IMR-90 (cell line): ENCODE results near the gene EHBP1. TPM values are rescaled to one million over a fixed set of nuclear protein-coding genes. Genes with fewer than 3 reads are reported as not detected.

Experiments used
- ATAC-seq: fragments of 200-7000 bp; cut with Tn5 transposase; 2 replicates; pipeline ENCODE4 v1.9.1; 2020; ENCODE audit warnings: low read depth, mild to moderate bottlenecking, moderate library complexity
- BruUV-seq: library from RNA; stranded (reverse); fragments of 400-500 nt; replicated peaks from 2 replicates; lab custom pipeline; 2021; lab: Mats Ljungman, UMichigan
- CTCF ChIA-PET: fragments of 300-600 bp; formaldehyde crosslinking; extraction: SDS; loops from one replicate; lab custom pipeline; 2021; ENCODE audit warnings: antibody characterized with exemption; lab: Yijun Ruan, JAX
- POLR2A ChIA-PET: fragments of 300-600 bp; sonication (Branson Sonifier 250); formaldehyde crosslinking; loops from one replicate; lab custom pipeline; 2022; ENCODE audit warnings: antibody characterized with exemption; ENCODE audit not compliant: unreplicated experiment; lab: Charles Lee
- DNase-seq: peaks from one replicate; pipeline ENCODE4 v3.0.0; 2013
- H2AFZ ChIP-seq: replicated peaks from 2 replicates; pipeline ENCODE3; 2013; ENCODE audit warnings: low read length, mild to moderate bottlenecking; ENCODE audit not compliant: poor library complexity
- H2AK5ac ChIP-seq: 2 replicates; pipeline ENCODE4 v1.6.1; 2013; ENCODE audit warnings: low read depth, low read length, inconsistent platforms
- H2AK9ac ChIP-seq: replicated peaks from 2 replicates; pipeline ENCODE3; 2013; ENCODE audit warnings: mild to moderate bottlenecking, low read depth, low read length, moderate library complexity; ENCODE audit not compliant: poor library complexity
- H2BK120ac ChIP-seq: 2 replicates; pipeline ENCODE4 v1.6.1; 2013; ENCODE audit warnings: low read depth, low read length, inconsistent platforms
- H2BK15ac ChIP-seq: 3 replicates; pipeline ENCODE4 v1.6.1; 2013; ENCODE audit warnings: low read depth, low read length, inconsistent platforms
- H2BK20ac ChIP-seq: 2 replicates; pipeline ENCODE4 v1.6.1; 2013; ENCODE audit warnings: low read depth, mild to moderate bottlenecking, inconsistent platforms, low read length, moderate library complexity
- H2BK5ac ChIP-seq: 2 replicates; pipeline ENCODE4 v1.6.1; 2013; ENCODE audit warnings: mild to moderate bottlenecking, low read depth, low read length, inconsistent platforms; ENCODE audit not compliant: poor library complexity, severe bottlenecking
- H3K14ac ChIP-seq: replicated peaks from 2 replicates; pipeline ENCODE4 v1.6.1; 2013; ENCODE audit warnings: low read depth, low read length, inconsistent platforms
- H3K18ac ChIP-seq: 2 replicates; pipeline ENCODE4 v1.6.1; 2013; ENCODE audit warnings: low read depth, low read length, control low read depth
- H3K23ac ChIP-seq: 2 replicates; pipeline ENCODE4 v1.6.1; 2013; ENCODE audit warnings: low read depth, low read length, inconsistent platforms
- H3K27ac ChIP-seq: 2 replicates; pipeline ENCODE4 v1.5.1; 2013; ENCODE audit warnings: mild to moderate bottlenecking, control low read depth, low read length; ENCODE audit not compliant: insufficient read depth
- H3K27me3 ChIP-seq: 2 replicates; pipeline ENCODE4 v1.6.1; 2013; ENCODE audit warnings: low read length; ENCODE audit not compliant: control insufficient read depth, insufficient read depth
- H3K36me3 ChIP-seq: 2 replicates; pipeline ENCODE4 v1.6.1; 2013; ENCODE audit warnings: low read length, mixed read lengths; ENCODE audit not compliant: control insufficient read depth, insufficient read depth
- H3K4ac ChIP-seq: 2 replicates; pipeline ENCODE4 v1.6.1; 2013; ENCODE audit warnings: low read depth, low read length, inconsistent platforms
- H3K4me1 ChIP-seq: 2 replicates; pipeline ENCODE4 v1.6.1; 2013; ENCODE audit warnings: low read length, mixed read lengths; ENCODE audit not compliant: control insufficient read depth, insufficient read depth
- H3K4me2 ChIP-seq: 2 replicates; pipeline ENCODE4 v1.6.1; 2013; ENCODE audit warnings: low read depth, mild to moderate bottlenecking, control low read depth, low read length, moderate library complexity
- H3K4me3 ChIP-seq: 2 replicates; pipeline ENCODE4 v1.5.1; 2013; ENCODE audit warnings: low read depth, mild to moderate bottlenecking, control low read depth, low read length, moderate library complexity; ENCODE audit not compliant: insufficient read depth
- H3K56ac ChIP-seq: 2 replicates; pipeline ENCODE4 v1.6.1; 2013; ENCODE audit warnings: low read length, inconsistent platforms; ENCODE audit not compliant: insufficient read depth; ENCODE audit errors: extremely low read depth
- H3K79me1 ChIP-seq, 2 experiments: 2 replicates each; pipeline ENCODE4 v1.6.1; 2013; ENCODE audit warnings: low read length in 2 of 2, inconsistent platforms in 1 of 2, low read depth in 1 of 2
- H3K9ac ChIP-seq: 2 replicates; pipeline ENCODE4 v1.6.1; 2013; ENCODE audit warnings: low read depth, low read length, control low read depth
- H3K9me1 ChIP-seq: 2 replicates; pipeline ENCODE4 v1.6.1; 2013; ENCODE audit warnings: low read length, inconsistent platforms; ENCODE audit not compliant: insufficient read depth
- H3K9me3 ChIP-seq: 2 replicates; pipeline ENCODE4 v1.6.1; 2013; ENCODE audit warnings: low read length; ENCODE audit not compliant: control insufficient read depth, insufficient read depth
- H4K20me1 ChIP-seq: 2 replicates; pipeline ENCODE4 v1.6.1; 2013; ENCODE audit warnings: low read length, inconsistent platforms; ENCODE audit not compliant: insufficient read depth
- H4K5ac ChIP-seq: 2 replicates; pipeline ENCODE4 v1.6.1; 2013; ENCODE audit warnings: mild to moderate bottlenecking, low read depth, low read length, control low read depth
- H4K8ac ChIP-seq, 2 experiments: 2 replicates each; pipeline ENCODE4 v1.6.1; 2013; ENCODE audit warnings: low read depth in 2 of 2, low read length in 2 of 2, control low read depth in 1 of 2, inconsistent platforms in 1 of 2
- H4K91ac ChIP-seq: 2 replicates; pipeline ENCODE4 v1.6.1; 2013; ENCODE audit warnings: low read depth, low read length, inconsistent platforms; ENCODE audit not compliant: insufficient read depth
- CEBPB ChIP-seq: IDR thresholded peaks from 2 replicates; pipeline ENCODE4 v1.6.1; 2012; ENCODE audit warnings: low read depth, low read length, improper control_type of control experiment
- CTCF ChIP-seq: conservative IDR thresholded peaks from 2 replicates; pipeline ENCODE4 v1.5.1; 2012; ENCODE audit warnings: mild to moderate bottlenecking, low read depth, low read length, improper control_type of control experiment
- MAZ ChIP-seq: IDR thresholded peaks from 2 replicates; pipeline ENCODE4 v1.6.1; 2012; ENCODE audit warnings: low read depth, mild to moderate bottlenecking, low read length, improper control_type of control experiment, moderate library complexity, borderline replicate concordance
- MXI1 ChIP-seq: IDR thresholded peaks from 2 replicates; pipeline ENCODE4 v1.6.1; 2012; ENCODE audit warnings: low read depth, mild to moderate bottlenecking, low read length, moderate library complexity, borderline replicate concordance
- NFE2L2 ChIP-seq: fragments of 150-350 bp; IDR thresholded peaks from 2 replicates; pipeline ENCODE4 v1.6.1; 2016; ENCODE audit warnings: low read depth, mild to moderate bottlenecking, low read length
- POLR2A ChIP-seq: IDR thresholded peaks from 2 replicates; pipeline ENCODE4 v1.6.1; 2012; ENCODE audit warnings: mild to moderate bottlenecking, low read depth, low read length
- RAD21 ChIP-seq: IDR thresholded peaks from 2 replicates; pipeline ENCODE4 v1.6.1; 2012; ENCODE audit warnings: low read length, improper control_type of control experiment
- RFX5 ChIP-seq: IDR thresholded peaks from 2 replicates; pipeline ENCODE4 v1.8.0; 2012; ENCODE audit warnings: low read depth, mild to moderate bottlenecking, low read length, moderate library complexity
- SMC3 ChIP-seq: fragments of 150-350 bp; IDR thresholded peaks from 2 replicates; pipeline ENCODE4 v1.6.1; 2016; ENCODE audit warnings: low read depth, mild to moderate bottlenecking, antibody characterized with exemption, low read length, moderate library complexity
- USF2 ChIP-seq: fragments of 150-350 bp; IDR thresholded peaks from 2 replicates; pipeline ENCODE4 v1.6.1; 2017; ENCODE audit warnings: mild to moderate bottlenecking, antibody characterized with exemption, low read length, low read depth
- WGBS, 2 experiments: methylation state at CpG; one replicate each; pipeline versions ENCODE4 v1.1.5 to v1.1.7; 2013; ENCODE audit warnings: missing lambda C conversion rate in 2 of 2; ENCODE audit not compliant: insufficient read length in 1 of 2; ENCODE audit errors: extremely low coverage in 2 of 2; 5-methylcytosine and 5-hydroxymethylcytosine counted together
- dilution Hi-C: fragments of 300-500 bp; cut with HindIII; formaldehyde crosslinking; loops from one replicate; pipeline ENCODE4 v1.14.3; 2018; ENCODE audit warnings: low sequenced_read_pairs; ENCODE audit not compliant: unreplicated experiment
- in situ Hi-C: fragments of 300-500 bp; cut with MboI; formaldehyde crosslinking; loops from 3 replicates; pipeline ENCODE4 v1.14.3; 2019; ENCODE audit warnings: low sequenced_read_pairs, inconsistent platforms, mixed read lengths
- intact Hi-C: fragments of 100-400 bp; cut with micrococcal nuclease; formaldehyde crosslinking; loops from 2 replicates; pipeline ENCODE4 v1.10.0; 2022
- polyA plus RNA-seq, 3 experiments: library from polyadenylated mRNA; depleted of rRNA; stranded (reverse); fragments of >200 nt; gene quantifications; 2 replicates each; pipeline ENCODE4 v1.2.3, GENCODE V29; 2012; ENCODE audit warnings: low replicate concordance in 1 of 3
- total RNA-seq: library from RNA; depleted of rRNA; stranded (reverse); fragments of >200 nt; gene quantifications from 2 replicates; pipeline ENCODE4 v1.2.3, GENCODE V29; 2012

The EHBP1 gene
- total and polyA plus RNA-seq, 2 of the 4 experiments (the other 2 are of a cell fraction): 28.3 to 44.4 TPM

- Histone ChIP-seq H3K27ac (no peak overlapping the region), H4K20me1 (no peaks in the 10 kb centered on the region), H3K9me1 (peaks cover 22% of the 10 kb centered on the region), H3K4me1 (peaks cover 22% of the 10 kb centered on the region), H4K8ac (no peak overlapping the region), H2BK15ac (peak overlapping the region; percentile 58; the same call in 2 of the 3 replicates), H2AFZ (no peak overlapping the region), H4K91ac (no peak overlapping the region), H4K5ac (no peak overlapping the region), H2BK120ac (no peak overlapping the region; the same call in 1 of the 2 replicates), H3K56ac (no peak overlapping the region), H3K4ac (peak overlapping the region; percentile 11; the same call in 1 of the 2 replicates), H2BK5ac (no peak overlapping the region), H3K36me3 (no peaks in the 10 kb centered on the region), H3K4me2 (no peak overlapping the region), H3K18ac (peak overlapping the region; percentile 42; the same call in 1 of the 2 replicates), H3K23ac (no peak overlapping the region), H3K27me3 (no peaks in the 10 kb centered on the region), H3K14ac (no peak overlapping the region), H2AK5ac (no peak overlapping the region; the same call in 1 of the 2 replicates), H3K9me3 (no peaks in the 10 kb centered on the region), H3K4me3 (no peak overlapping the region), H3K9ac (no peak overlapping the region), H2BK20ac (no peak overlapping the region; the same call in 1 of the 2 replicates), H2AK9ac (no peak overlapping the region), H3K79me1 (peaks cover 0 to 3% of the 10 kb centered on the region in 2 experiments; a peak in 1 of 4 replicates)
- DNase-seq (no peak), ATAC-seq (no peak)
- dilution Hi-C loops (no loop called here), in situ Hi-C loops (loop anchor here (5.0 kb wide), 1 partner anchor 33 kb away; no protein-coding TSS in a partner anchor), intact Hi-C loops (no loop called here)
- POLR2A ChIA-PET: no interaction called here
- WGBS, 2 experiments: 80% methylated on average over 1 of the region's 5 CpGs; no CpG with 5 or more reads in 1 of the 2 experiments
- CTCF ChIA-PET: no interaction called here
- TF ChIP-seq NFE2L2 (no peak), CEBPB (no peak), MXI1 (no peak), MAZ (no peak), POLR2A (no peak), USF2 (no peak), CTCF (no peak), RFX5 (no peak), SMC3 (no peak), RAD21 (no peak)
- BruUV-seq: no TSS peak
Observed at GRCh38 chr2:62669180-62669579, 36.3 kb upstream of the EHBP1 start.
